ENCODE results near the gene LRRC72.

DNA sequence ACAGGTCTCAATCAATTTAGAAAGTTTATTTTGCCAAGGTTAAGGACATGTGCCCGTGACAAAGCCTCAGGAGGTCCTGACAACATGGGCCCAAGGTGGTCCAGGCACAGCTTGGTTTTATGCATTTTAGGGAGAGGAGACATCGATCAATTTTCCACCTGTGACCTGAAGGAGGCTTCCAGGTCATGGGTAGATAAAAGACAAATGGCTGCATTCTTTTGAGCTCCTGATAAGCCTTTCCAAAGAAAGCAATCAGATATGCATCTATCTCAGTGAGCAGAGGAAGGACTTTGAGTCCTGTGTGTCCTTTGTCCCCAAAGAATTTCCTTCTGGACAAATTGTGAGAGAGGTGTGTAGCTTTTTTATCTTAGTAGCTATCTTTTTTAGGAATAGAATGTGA is 15.8 kb downstream of the LRRC72 start:
- TF ChIP-seq, protein P1, sequence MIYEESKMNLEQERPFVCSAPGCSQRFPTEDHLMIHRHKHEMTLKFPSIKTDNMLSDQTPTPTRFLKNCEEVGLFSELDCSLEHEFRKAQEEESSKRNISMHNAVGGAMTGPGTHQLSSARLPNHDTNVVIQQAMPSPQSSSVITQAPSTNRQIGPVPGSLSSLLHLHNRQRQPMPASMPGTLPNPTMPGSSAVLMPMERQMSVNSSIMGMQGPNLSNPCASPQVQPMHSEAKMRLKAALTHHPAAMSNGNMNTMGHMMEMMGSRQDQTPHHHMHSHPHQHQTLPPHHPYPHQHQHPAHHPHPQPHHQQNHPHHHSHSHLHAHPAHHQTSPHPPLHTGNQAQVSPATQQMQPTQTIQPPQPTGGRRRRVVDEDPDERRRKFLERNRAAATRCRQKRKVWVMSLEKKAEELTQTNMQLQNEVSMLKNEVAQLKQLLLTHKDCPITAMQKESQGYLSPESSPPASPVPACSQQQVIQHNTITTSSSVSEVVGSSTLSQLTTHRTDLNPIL (CRISPR knock-in tag; IDR thresholded peaks at IDR 0.05; ENCODE audit: low read depth) = no peak
- TF ChIP-seq, protein P2, sequence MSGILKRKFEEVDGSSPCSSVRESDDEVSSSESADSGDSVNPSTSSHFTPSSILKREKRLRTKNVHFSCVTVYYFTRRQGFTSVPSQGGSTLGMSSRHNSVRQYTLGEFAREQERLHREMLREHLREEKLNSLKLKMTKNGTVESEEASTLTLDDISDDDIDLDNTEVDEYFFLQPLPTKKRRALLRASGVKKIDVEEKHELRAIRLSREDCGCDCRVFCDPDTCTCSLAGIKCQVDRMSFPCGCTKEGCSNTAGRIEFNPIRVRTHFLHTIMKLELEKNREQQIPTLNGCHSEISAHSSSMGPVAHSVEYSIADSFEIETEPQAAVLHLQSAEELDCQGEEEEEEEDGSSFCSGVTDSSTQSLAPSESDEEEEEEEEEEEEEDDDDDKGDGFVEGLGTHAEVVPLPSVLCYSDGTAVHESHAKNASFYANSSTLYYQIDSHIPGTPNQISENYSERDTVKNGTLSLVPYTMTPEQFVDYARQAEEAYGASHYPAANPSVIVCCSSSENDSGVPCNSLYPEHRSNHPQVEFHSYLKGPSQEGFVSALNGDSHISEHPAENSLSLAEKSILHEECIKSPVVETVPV (CRISPR knock-in tag; IDR thresholded peaks at IDR 0.05) = no peak
- TF ChIP-seq ZNF565 (CRISPR knock-in tag; conservative IDR thresholded peaks at IDR 0.05; ENCODE audit: low read depth) = no peak
- no peak for TF ChIP-seq ZNF8 (CRISPR knock-in tag; IDR thresholded peaks at IDR 0.05)
- no peak for TF ChIP-seq ESRRG (CRISPR knock-in tag; IDR thresholded peaks at IDR 0.05)
- TF ChIP-seq BACH2 (CRISPR knock-in tag; IDR thresholded peaks at IDR 0.05; ENCODE audit: borderline replicate concordance) = no peak
- TF ChIP-seq, protein P3, sequence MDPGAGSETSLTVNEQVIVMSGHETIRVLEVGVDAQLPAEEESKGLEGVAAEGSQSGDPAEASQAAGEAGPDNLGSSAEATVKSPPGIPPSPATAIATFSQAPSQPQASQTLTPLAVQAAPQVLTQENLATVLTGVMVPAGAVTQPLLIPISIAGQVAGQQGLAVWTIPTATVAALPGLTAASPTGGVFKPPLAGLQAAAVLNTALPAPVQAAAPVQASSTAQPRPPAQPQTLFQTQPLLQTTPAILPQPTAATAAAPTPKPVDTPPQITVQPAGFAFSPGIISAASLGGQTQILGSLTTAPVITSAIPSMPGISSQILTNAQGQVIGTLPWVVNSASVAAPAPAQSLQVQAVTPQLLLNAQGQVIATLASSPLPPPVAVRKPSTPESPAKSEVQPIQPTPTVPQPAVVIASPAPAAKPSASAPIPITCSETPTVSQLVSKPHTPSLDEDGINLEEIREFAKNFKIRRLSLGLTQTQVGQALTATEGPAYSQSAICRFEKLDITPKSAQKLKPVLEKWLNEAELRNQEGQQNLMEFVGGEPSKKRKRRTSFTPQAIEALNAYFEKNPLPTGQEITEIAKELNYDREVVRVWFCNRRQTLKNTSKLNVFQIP (CRISPR knock-in tag; IDR thresholded peaks at IDR 0.05; ENCODE audit: borderline replicate concordance, low read depth) = no peak
- TF ChIP-seq RARB (CRISPR knock-in tag; IDR thresholded peaks at IDR 0.05) = no peak
